ENCODE data around the gene WDR20.
"Not testable (repeated sequence)": the region's sequence is repeated elsewhere in the genome, so short reads cannot be mapped to it uniquely, and the experiment has no call there.

The WDR20 gene

DNA sequence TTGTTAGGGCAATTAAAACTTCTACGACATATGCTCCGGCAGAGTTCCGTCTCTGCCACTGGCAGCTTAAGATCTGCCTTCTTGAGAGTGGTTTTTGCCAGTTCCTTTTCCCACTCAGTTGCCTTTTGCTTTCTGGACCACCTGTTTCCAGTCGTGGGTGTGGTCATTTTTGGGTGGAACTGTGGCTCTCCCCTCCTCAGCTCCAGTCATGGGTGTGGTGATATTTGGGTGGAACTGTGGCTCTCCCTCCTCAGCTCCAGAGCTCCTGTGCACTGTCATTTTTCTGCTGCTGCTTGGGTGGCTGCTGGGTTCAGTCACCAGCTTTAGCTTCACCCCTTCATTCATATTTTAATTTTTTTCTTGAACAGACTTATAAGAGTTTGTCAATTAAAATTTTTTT lies 25.3 kb downstream of the WDR20 start:
- Mint-ChIP-seq H3K4me3 (no peak overlapping the region), H3K27ac (no peak overlapping the region), H3K27me3 (ENCODE audit: low read depth) (no peaks in the 10 kb centered on the region), H3K9me3 (no peaks in the 10 kb centered on the region), H3K36me3 (ENCODE audit: low read depth) (peaks cover 12% of the 10 kb centered on the region), H3K4me1 (ENCODE audit: low read depth) (peaks cover 16% of the 10 kb centered on the region)
- DNase-seq (ENCODE audit: low spot score), result no peak

DNA sequence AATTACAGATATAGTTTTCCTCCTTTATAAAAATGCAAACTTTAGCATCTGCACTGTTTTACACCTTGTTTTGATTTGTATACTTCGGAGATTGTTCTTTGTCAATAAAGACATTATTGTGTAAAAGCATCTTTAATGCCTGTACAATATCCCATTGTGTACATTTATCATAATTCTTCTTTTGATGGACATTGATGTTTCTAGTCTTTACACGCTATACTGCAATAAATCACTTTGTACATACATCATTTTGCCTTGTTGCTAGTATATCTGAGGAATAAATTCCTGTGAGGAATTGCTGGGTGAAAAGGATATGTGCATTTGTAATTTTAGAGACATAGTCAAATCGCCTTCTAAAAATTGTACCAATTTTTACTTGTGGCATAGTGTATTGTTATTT lies 30.4 kb downstream of the WDR20 start:
- DNase-seq (ENCODE audit: low spot score), result no peak
- H3K27ac Mint-ChIP-seq, result no peak overlapping the region
- H3K36me3 Mint-ChIP-seq (ENCODE audit: low read depth), result peaks cover 3% of the 10 kb centered on the region
- H3K4me3 Mint-ChIP-seq, result no peak overlapping the region
- no peaks in the 10 kb centered on the region for H3K9me3 Mint-ChIP-seq
- peaks cover 10% of the 10 kb centered on the region for H3K4me1 Mint-ChIP-seq (ENCODE audit: low read depth)
- no peaks in the 10 kb centered on the region for H3K27me3 Mint-ChIP-seq (ENCODE audit: low read depth)

- Mint-ChIP-seq H3K4me3 (no peak overlapping the region), H3K27me3 (ENCODE audit: low read depth) (no peaks in the 10 kb centered on the region), H3K36me3 (ENCODE audit: low read depth) (peaks cover 3% of the 10 kb centered on the region), H3K9me3 (no peaks in the 10 kb centered on the region), H3K4me1 (ENCODE audit: low read depth) (peaks cover 9% of the 10 kb centered on the region), H3K27ac (no peak overlapping the region)
- no peak for DNase-seq (ENCODE audit: low spot score)
These were observed 31.7 kb downstream of the WDR20 start for GRCh38 chr14:102171173-102172020.

DNA sequence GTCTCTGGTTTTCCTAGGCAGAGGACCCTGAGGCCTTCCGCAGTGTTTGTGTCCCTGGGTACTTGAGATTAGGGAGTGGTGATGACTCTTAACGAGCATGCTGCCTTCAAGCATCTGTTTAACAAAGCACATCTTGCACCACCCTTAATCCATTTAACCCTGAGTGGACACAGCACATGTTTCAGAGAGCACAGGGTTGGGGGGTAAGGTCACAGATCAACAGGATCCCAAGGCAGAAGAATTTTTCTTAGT lies 32.2 kb downstream of the WDR20 start:
- not testable (repeated sequence) for H3K27ac Mint-ChIP-seq; H3K4me1 Mint-ChIP-seq (ENCODE audit: low read depth); H3K27me3 Mint-ChIP-seq (ENCODE audit: low read depth); H3K9me3 Mint-ChIP-seq; H3K36me3 Mint-ChIP-seq (ENCODE audit: low read depth); DNase-seq (ENCODE audit: low spot score); H3K4me3 Mint-ChIP-seq

DNA sequence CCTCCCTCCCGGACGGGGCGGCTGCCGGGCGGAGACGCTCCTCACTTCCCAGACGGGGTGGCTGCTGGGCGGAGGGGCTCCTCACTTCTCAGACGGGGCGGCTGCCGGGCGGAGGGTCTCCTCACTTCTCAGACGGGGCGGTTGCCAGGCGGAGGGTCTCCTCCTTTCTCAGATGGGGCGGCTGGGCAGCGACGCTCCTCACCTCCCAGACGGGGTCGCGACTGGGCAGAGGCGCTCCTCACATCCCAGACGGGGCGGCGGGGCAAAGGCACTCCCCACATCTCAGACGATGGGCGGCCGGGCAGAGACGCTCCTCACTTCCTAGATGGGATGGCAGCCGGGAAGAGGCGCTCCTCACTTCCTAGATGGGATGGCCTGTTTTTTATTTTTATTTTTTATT lies 33.0 kb downstream of the WDR20 start:
- H3K9me3 Mint-ChIP-seq; H3K36me3 Mint-ChIP-seq (ENCODE audit: low read depth); H3K4me3 Mint-ChIP-seq; H3K27ac Mint-ChIP-seq; DNase-seq (ENCODE audit: low spot score); H3K27me3 Mint-ChIP-seq (ENCODE audit: low read depth): not testable (repeated sequence)
- H3K4me1 Mint-ChIP-seq (ENCODE audit: low read depth), result peaks cover 10% of the 10 kb centered on the region

GRCh38 chr14:102177161-102177560 lies 37.5 kb downstream of the WDR20 start:
- DNase-seq (ENCODE audit: low spot score), result no peak
- H3K36me3 Mint-ChIP-seq (ENCODE audit: low read depth), result peaks cover 1% of the 10 kb centered on the region
- no peak overlapping the region for H3K27ac Mint-ChIP-seq
- no peak overlapping the region for H3K4me3 Mint-ChIP-seq
- H3K9me3 Mint-ChIP-seq, result no peaks in the 10 kb centered on the region
- H3K27me3 Mint-ChIP-seq (ENCODE audit: low read depth), result no peaks in the 10 kb centered on the region
- H3K4me1 Mint-ChIP-seq (ENCODE audit: low read depth), result peaks cover 12% of the 10 kb centered on the region

GRCh38 chr14:102178806-102179205 lies 39.1 kb downstream of the WDR20 start:
- Mint-ChIP-seq H3K27me3 (ENCODE audit: low read depth) (no peaks in the 10 kb centered on the region), H3K4me3 (no peak overlapping the region), H3K36me3 (ENCODE audit: low read depth) (peaks cover 1% of the 10 kb centered on the region), H3K27ac (no peak overlapping the region), H3K9me3 (no peaks in the 10 kb centered on the region), H3K4me1 (ENCODE audit: low read depth) (peaks cover 22% of the 10 kb centered on the region)
- no peak for DNase-seq (ENCODE audit: low spot score)

DNA sequence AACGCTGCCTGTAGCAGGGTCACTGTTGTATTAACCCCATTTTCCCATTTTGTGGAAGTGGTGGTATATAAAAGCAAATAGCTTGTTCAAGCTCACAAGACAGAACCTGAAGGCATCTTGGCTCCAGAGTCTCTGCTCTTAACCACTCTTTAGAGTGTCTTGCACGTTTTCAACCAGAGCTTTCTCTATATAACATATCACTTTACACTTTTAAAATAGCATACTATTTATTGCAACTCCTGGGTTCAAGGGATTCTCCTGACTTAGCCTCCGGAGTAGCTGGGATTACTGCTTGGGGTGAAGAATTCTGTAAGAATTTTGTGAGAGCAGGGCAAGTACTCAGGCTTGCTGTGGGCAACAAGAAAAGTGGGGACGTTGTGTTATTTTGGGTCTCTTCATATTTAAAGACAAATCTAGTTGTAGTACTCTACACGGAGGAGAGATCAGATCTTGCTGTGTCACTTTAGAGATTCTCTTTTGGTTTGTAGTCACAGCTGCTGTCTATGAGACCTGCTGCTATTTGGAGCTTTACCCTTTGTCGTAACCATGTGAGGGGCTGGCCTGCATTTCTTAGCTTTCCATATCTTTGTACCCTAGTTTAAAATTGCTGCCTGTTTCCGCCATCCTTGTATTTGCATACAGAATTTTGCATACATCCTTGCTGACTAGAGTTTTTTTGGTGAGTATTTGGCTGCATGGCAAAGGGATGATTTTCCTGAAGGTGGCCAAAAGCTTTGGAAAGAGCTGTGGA lies 40.7 kb downstream of the WDR20 start:
- H3K9me3 Mint-ChIP-seq, result no peaks in the 10 kb centered on the region
- H3K27ac Mint-ChIP-seq, result no peak overlapping the region
- no peaks in the 10 kb centered on the region for H3K27me3 Mint-ChIP-seq (ENCODE audit: low read depth)
- H3K36me3 Mint-ChIP-seq (ENCODE audit: low read depth), result peaks cover 1% of the 10 kb centered on the region
- peaks cover 24% of the 10 kb centered on the region for H3K4me1 Mint-ChIP-seq (ENCODE audit: low read depth)
- DNase-seq (ENCODE audit: low spot score), result no peak
- H3K4me3 Mint-ChIP-seq, result no peak overlapping the region

- Mint-ChIP-seq H3K27me3 (ENCODE audit: low read depth) (no peaks in the 10 kb centered on the region), H3K9me3 (no peaks in the 10 kb centered on the region), H3K4me1 (ENCODE audit: low read depth) (peaks cover 24% of the 10 kb centered on the region), H3K36me3 (ENCODE audit: low read depth) (peaks cover 1% of the 10 kb centered on the region), H3K4me3 (no peak overlapping the region), H3K27ac (no peak overlapping the region)
- DNase-seq (ENCODE audit: low spot score), result no peak
These were observed 41.5 kb downstream of the WDR20 start for GRCh38 chr14:102181187-102181586.

DNA sequence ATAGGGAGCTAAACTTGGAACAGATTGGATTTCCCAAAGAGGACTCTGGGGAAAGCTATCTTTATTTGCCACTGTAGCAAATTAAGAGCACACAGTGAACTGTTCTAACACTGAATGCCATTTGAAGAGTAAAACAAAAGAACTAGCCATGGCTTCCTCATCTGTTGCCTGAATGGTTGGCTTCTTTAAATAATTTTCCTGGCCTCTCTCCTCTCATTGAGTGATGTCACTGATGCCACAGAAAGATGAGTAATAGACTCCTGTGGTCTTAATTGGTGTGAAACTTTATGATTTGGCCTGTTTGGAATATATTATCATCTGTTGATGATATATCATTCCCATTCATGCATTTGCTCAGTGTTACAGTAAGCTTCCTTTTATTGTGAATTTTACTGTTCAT lies 42.5 kb downstream of the WDR20 start:
- H3K4me1 Mint-ChIP-seq (ENCODE audit: low read depth), result peaks cover 24% of the 10 kb centered on the region
- H3K27me3 Mint-ChIP-seq (ENCODE audit: low read depth), result no peaks in the 10 kb centered on the region
- peak; percentile 10 for DNase-seq (ENCODE audit: low spot score)
- peaks cover 1% of the 10 kb centered on the region for H3K36me3 Mint-ChIP-seq (ENCODE audit: low read depth)
- H3K4me3 Mint-ChIP-seq, result no peak overlapping the region
- no peaks in the 10 kb centered on the region for H3K9me3 Mint-ChIP-seq
- H3K27ac Mint-ChIP-seq, result no peak overlapping the region

- H3K27me3 Mint-ChIP-seq (ENCODE audit: low read depth), result no peaks in the 10 kb centered on the region
- H3K27ac Mint-ChIP-seq, result peak overlapping the region; percentile 18
- H3K36me3 Mint-ChIP-seq (ENCODE audit: low read depth), result peaks cover 1% of the 10 kb centered on the region
- peaks cover 22% of the 10 kb centered on the region for H3K4me1 Mint-ChIP-seq (ENCODE audit: low read depth)
- DNase-seq (ENCODE audit: low spot score), result no peak
- no peak overlapping the region for H3K4me3 Mint-ChIP-seq
- H3K9me3 Mint-ChIP-seq, result no peaks in the 10 kb centered on the region
These were observed 43.4 kb downstream of the WDR20 start for GRCh38 chr14:102182936-102183619.

DNA sequence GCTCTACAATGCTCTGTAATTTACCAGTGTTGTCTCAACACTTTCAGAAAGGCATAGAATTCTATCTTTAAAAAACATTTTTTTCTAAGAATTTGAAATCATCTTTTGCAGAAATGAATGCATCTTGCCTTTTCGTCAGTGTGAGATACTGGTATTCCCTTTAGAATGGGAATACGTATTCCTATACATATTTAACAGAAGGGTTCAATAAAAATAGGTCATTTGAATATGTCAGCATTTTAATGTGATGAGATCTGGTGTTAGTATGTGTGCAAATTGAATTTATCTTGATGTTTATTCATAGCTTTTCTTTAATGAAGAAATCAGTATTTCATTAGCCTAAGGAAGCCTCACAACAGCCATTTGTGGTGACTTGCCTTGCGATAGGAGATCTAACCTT lies 44.2 kb downstream of the WDR20 start:
- peaks cover 18% of the 10 kb centered on the region for H3K4me1 Mint-ChIP-seq (ENCODE audit: low read depth)

DNA sequence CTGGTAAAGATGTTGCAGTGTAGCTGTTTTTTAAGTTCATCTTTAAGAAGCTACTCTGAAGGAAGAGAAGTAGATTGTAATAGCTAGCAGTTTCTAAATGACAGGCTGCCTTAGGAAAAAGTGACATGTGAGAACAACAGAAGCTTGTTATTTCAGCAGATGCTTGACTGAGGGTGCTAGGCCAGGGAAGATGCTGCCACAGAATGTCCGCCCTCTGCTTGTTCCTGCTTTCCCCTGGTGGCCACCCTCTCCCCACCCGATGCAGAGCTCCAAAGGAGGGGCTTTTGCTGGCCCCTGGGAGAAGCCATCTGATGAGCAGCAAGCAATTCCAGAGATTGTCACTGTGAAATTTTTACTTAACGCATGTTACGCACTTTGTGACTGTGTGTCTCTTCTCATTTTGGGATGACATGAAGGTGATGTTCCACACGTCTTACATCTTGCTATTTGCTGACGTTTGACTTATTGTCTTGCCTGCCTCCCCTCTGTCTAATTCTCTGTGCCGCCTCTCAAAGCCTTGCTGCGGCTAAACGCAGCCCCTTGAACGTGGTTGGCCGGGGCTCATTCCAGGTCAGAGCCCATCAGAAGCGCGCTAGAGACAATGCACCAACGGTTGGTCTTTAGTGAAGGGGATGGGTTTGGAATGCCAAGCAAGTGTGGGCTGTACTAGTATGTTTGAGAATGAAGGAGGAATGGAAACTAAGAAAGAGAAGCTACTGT lies 44.8 kb downstream of the WDR20 start:
- H3K4me3 Mint-ChIP-seq, result no peak overlapping the region
- DNase-seq (ENCODE audit: low spot score), result peak; percentile 28
- H3K27ac Mint-ChIP-seq, result no peak overlapping the region
- H3K4me1 Mint-ChIP-seq (ENCODE audit: low read depth), result peaks cover 18% of the 10 kb centered on the region
- H3K9me3 Mint-ChIP-seq, result no peaks in the 10 kb centered on the region
- H3K36me3 Mint-ChIP-seq (ENCODE audit: low read depth), result no peaks in the 10 kb centered on the region
- H3K27me3 Mint-ChIP-seq (ENCODE audit: low read depth), result no peaks in the 10 kb centered on the region

More for the DNA sequence above, 44.2 kb downstream of the WDR20 start:
- no peaks in the 10 kb centered on the region for H3K9me3 Mint-ChIP-seq
- H3K36me3 Mint-ChIP-seq (ENCODE audit: low read depth), result no peaks in the 10 kb centered on the region
- no peak overlapping the region for H3K4me3 Mint-ChIP-seq
- DNase-seq (ENCODE audit: low spot score), result no peak
- H3K27me3 Mint-ChIP-seq (ENCODE audit: low read depth), result no peaks in the 10 kb centered on the region
- H3K27ac Mint-ChIP-seq, result no peak overlapping the region

- no peak overlapping the region for H3K27ac Mint-ChIP-seq
- no peaks in the 10 kb centered on the region for H3K27me3 Mint-ChIP-seq (ENCODE audit: low read depth)
- H3K9me3 Mint-ChIP-seq, result no peaks in the 10 kb centered on the region
- H3K4me3 Mint-ChIP-seq, result no peak overlapping the region
- H3K4me1 Mint-ChIP-seq (ENCODE audit: low read depth), result peaks cover 21% of the 10 kb centered on the region
- H3K36me3 Mint-ChIP-seq (ENCODE audit: low read depth), result no peaks in the 10 kb centered on the region
- no peak for DNase-seq (ENCODE audit: low spot score)
These were observed 45.7 kb downstream of the WDR20 start for GRCh38 chr14:102185360-102185759.

All from T-helper 2 cell treated with Interferon-gamma antibody and Interleukin-4, amounts not matched to agents 5 μg/mL and 100 μg/mL, for 36 hours (primary cell).